Stimulated activated CD4-positive, alpha-beta T cell treated with anti-CD3 and anti-CD28 coated beads, Interleukin-4, amount 100 ng/mL, for 4 hours (primary cell): ENCODE measurements around the gene ARID3A.
"Not testable (repeated sequence)": the region's sequence is repeated elsewhere in the genome, so short reads cannot be mapped to it uniquely, and the experiment has no call there.

Experiments used
- DNase-seq, 2 experiments: peaks; one replicate each; pipeline ENCODE4 v3.0.0-alpha.2; 2020

Gene ARID3A

DNA sequence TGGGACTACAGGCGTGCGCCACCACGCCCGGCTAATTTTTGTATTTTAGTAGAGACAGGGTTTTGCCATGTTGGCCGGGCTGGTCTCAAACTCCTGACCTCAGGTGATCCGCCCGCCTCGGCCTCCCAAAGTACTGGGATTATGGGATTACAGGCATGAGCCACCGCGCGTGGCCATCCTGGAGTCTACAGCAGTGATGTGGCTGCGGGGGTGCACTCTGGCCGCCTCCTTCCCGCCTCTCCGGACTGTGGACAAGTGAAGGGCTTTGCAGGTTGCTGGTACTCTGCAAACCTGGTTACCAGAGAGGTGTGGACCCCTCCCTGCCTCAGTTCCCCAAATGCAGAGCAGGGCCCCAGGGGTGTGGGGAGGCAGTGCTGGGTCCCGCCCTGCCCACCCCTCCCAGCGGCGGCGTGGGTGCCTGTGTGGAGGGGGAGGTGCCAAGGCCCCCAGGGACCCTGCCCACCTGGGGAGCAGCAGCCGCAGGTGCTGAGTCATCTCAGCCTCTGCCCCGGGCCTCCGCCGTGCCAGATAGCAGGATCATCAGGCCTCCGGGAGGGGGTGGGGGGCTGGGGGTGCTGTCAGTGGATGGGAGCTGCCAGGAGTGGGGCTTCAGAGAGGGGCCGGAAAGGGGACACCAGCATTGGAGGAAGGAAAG is 23.1 kb downstream of the ARID3A start:
- DNase-seq: no peak

DNA sequence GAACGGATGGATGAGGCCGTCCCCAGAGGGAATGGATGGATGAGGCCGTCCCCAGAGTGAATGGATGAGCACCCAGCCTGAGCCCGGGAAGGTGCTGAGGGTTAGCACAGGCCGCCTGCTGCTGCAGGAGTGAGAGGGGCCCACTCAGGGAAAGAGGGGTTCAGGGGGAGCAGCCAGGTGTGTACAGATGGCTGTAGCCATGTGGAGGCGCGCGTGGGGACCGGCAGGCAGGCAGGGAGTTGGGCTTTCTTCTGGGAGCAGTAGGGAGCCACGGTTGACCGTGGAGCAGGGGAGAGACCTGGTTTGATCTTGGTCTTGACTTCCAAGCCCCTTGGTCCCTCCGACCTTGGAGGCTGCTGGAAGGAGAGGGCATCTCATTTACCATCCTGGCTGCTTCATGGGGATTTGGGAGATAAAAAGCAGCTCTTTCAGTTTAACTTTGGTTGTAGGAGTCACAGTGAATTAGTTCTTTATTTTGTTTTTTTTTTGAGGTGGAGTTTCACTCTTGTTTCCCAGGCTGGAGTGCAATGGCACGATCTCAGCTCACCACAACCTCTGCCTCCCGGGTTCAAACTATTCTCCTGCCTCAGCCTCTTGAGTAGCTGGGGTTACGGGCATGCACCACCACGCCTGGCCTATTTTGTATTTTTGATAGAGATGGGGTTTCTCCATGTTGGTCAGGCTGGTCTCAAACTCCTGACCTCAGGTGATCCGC is 24.7 kb downstream of the ARID3A start:
- no peak for DNase-seq

DNA sequence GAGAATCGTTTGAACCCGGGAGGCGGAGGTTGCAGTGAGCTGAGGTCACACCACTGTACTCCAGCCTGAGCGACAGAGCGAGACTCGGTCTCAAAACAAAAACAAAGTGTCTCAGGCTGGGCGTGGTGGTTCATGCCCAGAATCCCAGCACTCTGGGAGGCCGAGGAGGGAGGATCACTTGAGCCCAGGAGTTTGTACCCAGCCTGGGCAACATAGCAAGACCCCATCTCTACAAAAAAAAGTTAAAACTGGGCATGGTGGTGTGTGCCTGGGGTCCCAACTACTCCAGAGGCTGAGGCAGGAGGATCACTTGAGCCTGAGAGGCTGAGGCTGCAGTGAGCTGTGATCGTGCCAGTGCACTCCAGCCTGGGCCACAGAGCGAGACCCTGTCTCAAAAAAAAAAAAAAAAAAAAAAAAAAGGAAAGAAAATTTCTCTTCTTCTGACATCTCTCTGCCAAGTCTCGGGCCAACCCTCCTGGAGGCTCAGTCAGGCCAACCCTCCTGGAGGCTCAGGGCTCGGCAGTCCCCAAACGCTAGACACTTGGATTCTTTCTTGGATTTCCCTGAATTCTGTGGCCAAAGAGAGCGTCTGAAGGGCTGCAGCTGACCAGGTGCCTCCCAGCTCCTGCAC is 26.3 kb downstream of the ARID3A start:
- no peak for DNase-seq

DNA sequence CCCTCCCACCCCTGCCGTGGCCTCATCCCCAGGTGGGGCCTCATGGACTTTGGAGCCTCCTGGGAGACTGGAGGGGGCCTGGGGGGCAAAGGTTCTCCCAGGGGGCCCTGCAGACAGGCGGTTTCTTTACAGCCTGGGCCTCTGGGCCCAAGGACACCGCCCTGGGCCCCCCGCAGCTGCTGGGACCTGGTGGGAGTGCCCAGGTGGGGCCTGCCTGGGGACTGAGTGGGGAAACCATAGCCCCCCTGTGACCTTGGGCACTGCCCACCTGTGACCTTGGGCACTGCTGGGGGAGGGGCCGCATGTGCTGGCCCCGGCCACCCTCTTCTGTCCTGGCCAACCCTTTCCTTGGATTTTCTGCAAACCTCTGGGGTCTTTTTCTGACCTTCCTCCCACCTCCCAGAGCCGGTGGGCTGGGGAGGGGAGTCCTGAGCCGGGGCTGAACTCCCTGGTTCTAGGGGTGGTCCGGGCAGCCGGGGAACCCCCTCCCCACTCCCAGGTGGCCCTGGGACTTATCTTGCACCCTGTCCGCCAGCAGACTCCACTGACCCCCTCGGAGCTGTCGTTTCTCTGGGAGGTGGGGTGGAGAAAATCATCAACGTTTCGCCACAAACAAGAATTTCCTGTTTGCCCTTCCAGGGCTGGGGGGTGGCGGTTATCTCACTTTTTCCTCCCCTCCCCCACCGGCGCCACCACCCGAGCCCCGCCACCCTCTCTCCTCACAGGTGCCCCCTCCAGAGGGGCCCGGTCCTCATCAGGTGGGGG is 27.0 kb downstream of the ARID3A start:
- no peak for DNase-seq

DNA sequence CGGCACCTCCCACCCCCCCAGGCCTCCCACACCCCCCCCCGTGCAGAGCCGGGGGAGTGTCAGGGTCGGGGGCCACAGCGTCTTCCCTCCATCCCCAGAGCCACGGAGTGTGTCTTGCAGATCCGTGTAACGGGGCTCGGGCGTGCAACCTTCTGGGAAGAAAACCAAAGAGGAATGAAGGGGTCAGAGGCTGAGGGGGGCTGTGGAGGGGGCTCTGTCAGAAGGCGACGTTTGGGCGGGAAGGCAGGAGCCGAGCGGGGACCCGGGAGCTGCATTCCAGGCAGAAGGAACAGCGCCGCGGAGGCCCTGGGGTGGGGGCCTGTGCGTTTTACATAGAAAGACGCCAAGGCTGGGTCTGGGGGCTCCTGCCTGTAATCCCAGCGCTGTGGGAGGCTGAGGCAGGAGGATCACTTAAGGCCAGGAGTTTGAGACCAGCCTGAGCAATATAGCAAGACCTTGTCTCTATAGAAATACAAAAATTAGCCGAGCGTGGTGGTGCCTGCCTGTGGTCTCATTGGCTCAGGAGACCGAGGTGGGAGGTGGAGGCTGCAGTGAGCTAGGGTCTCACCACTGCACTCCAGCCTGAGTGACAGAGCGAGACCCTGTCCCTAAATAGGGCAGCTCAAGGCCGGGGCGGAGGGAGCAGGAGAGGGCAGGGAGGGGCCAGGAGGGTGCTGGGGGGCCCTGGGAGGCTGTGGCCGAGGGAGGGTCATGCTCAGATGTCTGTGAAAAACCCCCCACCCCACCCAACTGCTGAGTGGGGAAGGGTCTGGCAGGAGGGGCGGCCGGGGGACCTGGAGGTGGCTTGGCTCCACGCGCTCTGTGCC is 27.8 kb downstream of the ARID3A start:
- DNase-seq: no peak

DNA sequence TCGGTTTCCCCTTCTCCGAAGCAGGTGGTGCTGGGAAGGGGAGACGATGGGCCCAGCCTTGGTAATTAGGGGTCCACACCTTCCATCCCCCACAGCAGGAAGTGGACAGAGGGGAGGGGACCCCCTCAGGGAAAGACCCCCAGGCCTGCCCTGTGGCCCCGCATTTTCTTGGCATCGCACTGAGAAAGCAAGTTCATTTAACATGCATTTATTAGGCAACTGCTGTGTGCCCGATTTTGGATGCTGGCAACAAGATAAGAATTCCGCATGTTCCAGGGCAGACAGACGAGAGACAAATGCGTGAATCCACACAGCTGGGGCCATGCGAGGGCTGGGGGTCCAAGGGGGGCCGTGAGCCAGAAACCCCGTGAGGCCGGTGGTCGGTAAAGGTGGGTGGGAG is 28.4 kb downstream of the ARID3A start:
- no peak for DNase-seq

DNA sequence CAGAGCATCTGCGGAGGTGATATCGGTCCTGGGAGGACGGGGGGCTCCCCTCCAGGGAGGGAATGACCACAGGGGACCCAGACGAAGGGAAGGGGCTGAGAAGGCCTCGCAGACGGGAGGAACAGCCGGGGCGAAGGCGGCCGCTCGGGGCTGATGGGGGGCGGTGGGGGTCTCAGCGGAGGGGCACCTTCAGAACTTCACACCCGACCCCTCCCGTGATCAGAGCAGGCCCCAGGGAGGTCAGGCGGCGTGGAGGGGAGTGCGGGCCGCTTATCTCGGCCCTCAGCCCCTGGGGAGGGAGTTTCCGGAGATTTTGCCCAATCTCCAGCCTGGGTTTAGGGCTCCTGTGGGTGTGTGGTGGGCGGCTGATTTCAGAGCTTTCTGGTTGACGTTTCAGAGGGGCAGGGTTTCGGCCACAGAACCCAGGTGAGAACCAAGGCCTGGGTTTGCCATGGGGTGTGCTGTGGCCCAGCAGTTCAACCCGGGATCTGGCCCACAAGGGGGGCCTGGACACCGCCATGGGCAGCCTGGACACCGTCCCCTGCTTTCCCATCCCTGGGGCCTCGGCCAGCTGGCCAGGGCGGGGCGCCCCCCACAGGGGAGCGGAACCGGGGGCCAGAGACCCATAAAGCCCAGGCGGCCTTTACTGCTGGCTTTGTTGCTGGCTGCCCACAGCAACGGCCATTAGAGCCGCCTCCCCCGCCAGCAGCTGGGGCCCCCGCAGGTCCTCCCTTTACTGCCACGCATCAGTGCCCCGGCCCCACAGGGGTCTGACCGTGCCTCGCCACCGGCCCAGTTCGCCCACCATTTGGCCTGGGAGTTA is 29.0 kb downstream of the ARID3A start:
- no peak for DNase-seq

DNA sequence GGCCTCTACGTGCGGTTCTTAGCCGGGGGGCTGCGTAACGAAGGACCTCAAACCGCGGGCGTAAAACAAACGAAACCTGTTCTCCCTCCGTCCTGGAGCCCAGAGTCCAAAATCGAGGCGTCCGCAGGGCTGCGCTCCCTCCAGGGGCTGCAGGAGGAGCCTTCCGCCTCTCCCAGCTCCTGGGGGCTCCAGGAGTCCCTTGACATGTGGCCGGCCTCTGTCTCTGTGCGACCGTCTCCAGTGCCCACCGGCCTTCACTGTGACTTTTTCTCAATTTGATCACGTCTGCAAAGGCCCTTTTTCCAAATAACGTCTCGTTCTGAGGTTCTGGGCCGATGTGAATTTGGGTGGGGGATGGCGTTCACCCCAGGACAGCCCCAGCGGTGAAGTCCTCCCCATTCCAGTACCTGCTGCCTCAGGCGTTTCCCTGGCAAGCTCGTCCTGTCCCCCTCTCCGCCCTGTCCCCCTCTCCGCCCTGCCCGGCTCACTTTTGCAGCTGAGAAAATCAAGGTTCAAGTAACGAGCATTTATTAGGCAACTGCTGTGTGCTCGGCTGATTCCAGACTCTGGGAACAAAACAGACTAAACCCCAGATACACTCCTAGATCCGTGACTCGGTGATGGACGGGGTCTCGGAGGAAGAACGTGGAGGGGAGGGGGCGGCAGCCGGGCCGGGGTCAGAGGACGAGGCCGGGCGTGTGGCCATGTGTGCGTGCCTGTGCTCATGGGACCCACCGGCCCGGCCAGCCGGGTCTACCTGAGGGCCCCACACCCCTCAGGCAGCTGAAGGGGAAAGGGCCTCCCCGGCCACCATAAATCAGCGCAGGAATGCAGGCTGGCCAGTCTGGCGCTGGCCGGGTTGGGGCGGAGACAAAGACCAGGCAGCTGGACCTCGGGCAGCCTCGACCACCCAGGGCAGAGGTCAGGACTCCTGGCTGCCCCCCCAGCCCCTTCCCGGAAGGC is 30.2 kb downstream of the ARID3A start:
- DNase-seq: no peak

DNA sequence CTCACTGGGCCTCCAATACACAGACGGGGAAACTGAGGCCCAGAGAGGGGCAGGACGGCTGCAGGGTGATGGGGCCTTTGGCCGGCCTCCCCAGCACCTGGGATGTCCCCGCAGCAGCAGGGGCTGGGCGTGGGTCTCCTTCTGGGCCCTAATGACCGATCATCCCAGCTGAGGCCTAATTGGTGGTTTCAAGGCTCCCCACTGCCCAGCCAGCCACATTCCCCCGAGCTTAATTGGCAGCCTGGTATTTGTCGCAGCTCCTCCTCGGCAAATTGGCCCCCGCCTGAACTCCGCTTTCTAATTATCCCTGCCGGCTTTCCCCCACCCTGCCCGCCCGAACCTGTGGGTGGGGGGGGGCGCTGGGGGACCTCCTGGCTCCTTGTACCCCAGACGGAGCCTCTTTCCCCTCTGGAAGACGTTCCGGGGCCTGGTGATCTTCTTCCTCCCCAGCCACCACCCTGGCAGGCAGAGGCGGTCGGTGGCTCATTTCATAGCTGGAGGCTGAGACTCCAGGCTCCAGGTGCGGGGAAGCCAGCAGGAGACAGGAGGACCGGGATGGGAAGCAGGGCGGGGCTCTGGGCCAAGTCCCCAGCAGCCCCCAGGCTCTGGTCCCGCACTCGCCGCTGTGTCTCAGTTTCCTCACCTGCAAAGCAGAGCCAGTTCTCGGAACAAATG is 31.1 kb downstream of the ARID3A start:
- DNase-seq: no peak

DNA sequence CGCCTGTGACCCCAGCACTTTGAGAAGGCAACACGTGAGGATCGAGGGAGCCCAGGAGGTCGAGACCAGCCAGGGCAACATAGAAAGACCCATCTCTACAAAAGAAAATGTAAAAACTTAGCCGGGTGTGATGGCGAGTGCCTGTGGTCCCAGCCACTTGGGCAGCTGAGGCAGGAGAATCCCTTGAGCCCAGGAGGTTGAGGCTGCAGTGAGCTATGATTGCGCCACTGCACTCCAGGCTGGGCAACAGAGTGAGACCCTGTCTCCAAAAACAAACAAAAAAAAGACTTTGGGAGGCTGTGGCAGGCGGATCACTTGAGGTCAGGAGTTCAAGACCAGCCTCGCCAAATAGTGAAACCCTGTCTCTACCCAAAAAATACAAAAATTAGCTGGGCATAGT is 31.7 kb downstream of the ARID3A start:
- not testable (repeated sequence) for DNase-seq

DNA sequence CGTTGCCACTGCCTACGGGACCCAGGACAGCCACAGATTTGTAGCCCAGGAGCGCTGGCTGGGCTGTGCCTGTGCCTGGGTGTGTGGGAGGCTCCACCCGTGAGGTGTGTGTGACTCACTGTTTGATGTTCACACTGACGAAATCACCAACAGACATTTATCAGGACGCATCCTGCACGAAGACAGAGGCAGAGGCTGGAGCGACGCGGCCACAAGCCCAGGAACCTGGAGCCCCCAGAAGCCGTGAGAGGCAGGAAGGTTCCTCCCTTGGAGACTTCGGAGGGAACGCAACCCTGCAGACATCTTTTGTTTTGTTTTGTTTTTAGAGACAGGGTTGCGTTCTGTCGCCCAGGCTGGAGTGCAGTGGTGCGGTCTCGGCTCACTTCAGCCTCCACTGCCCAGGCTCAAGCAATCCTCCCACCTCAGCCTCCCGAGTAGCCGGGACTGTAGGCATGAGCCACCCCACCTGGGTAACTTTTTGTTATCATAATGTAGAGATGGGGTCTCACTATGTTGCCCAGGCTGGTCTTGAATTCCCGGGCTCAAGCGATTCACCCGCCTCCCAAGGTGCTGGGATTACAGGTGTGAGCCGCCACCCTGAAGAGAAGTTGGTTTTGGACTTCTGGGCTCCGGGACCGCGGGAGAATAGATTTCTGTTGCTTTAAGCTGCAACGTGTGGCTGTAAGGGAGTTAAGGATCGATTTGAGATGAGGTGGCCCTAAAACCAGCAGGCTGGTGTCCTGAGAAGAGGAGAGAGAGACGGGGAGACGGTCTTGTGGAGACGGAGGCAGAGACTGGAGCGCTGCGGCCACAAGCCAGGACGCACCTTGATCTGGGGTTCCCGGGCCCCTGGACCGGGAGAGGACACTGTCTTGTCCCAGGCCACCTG is 33.4 kb downstream of the ARID3A start:
- peak; percentile 39 to 65 for DNase-seq

DNA sequence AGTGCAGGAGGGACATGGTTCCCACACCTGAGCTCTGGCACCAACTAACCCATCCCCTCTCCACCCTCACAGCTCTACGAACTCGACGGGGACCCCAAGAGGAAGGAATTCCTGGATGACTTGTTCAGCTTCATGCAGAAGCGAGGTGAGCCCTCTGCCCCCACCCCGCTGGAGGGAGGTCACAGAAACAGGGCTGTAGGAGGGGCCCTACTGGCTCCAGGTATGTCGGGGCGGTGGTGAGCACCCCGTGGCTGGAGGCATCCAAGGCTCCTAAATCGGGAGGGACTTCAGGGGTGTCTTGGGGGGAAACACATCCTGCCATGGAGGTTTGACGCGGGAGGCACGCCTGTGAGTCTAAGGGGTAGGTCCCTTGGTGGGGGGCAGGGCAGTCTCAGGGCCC is 34.2 kb downstream of the ARID3A start:
- no peak for DNase-seq

DNA sequence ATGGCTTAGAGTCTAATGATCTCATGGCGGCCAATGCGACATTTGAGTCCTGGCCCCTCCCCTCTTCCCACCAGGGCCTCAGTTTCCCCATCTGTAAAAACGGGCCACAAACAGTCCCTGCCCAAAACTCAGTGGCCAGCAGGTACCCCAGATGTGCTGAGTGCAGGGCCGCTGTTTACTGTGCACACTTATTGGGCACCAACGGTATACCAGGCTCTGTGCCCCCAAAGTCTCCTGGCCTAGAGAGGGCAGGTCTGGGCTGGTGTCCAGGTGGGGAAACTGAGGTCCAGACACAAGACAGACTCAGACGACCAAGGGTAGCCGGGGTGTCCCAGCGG is 34.7 kb downstream of the ARID3A start:
- DNase-seq: no peak

DNA sequence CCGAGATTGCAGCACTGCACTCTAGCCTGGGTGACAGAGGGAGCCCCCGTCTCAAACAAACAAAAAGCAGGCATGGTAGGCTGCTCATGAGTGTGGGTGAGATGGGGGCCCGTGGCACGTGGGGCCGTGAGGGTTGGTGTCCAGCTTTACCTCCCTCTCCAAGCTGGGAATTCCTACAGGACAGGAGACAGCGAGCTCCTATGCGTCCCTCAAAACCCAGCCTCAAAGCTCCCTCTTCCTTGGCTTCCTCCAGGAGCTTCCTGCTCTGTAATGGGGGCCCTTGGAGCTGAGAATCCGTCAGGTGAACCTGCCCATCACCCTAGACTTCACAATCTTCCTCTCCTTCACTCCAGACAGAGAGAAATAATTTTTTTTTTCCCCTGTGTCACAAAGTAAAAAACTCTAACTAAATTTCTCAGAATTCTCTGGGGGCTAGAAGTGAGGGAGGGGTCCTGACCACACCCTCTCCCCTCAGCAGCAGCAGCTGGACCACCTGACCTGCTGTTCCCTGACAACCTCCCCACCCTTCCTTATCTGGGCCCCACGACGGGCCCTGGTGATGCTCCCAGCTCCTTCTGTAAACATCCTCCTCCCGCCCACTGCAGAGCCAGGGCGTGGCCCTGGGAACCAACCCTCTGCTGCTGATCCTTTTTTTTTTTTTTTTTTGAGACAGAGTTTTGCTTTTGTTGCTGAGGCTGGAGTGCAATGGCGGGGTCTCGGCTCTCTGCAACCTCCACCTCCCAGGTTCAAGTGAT is 36.2 kb downstream of the ARID3A start:
- DNase-seq: no peak

DNA sequence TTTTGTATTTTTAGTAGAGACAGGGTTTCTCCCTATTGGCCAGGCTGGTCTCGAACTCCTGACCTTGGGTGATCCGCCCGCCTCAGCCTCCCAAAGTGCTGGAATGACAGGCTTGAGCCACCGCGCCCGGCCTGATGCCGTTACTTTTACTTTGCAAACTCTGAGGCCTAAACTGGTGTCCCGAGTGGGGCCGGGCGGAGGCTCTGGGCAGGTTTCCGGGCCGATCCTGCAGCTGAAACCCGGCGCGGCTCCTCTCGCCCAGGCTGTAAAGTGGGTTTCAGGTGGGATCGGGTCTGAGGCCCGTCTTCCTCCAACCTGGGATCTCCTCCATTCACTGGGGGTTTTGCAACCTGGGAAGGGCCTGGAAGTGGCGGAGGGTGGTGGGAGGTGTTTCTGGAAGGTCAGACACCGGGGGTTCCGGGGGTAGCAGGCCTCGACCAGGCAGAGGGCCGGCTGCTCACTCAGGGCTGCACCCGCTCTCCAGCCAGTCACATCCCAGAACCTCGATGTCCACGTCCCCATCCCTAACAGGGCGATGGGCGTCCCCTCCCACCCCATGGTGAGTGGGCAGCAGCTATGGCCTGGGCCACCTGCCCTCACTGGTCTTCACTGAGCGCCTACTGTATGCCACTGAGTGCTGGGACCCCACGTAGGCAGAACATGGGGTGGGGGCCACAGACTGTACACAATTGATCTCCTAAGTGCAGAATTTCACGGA is 37.0 kb downstream of the ARID3A start:
- DNase-seq: no peak

DNA sequence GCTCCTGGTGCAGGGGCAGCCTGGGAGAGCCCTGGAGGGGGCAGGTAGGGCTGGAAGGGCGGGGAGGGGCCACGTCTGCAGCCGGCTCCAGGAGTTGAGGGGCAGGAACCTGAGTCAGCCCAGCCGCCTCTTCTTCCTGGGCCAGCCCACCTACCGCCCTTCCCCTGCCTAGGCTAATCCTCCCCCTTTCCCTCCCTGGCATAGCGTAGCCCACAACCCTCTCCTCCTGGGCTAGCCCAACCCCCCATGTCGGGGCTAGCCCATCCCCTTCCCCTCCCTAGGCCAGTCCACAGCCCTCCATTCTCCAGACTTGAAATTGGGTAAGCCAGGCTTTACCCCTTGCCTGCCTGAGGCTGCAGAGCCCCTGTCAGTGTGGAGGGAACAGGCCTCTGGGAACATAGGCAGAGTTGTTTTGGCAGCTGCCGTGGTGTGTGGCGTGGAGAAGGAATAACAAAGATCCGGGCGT is 37.7 kb downstream of the ARID3A start:
- DNase-seq: no peak

DNA sequence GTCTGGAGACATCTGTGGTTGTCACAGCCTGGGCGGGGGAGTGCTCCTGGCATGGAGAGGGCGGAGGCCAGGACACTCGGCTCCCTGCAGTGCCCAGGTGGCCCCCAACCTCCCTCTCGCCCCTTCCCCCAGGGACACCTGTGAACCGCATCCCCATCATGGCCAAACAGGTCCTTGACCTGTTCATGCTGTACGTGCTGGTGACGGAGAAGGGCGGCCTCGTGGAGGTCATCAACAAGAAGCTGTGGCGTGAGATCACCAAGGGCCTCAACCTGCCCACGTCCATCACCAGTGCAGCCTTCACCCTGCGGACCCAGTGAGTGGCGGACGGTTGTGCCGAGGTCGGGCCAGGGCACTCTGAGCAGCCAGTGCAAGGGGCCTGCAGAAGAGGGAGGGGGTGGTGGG is 38.3 kb downstream of the ARID3A start:
- DNase-seq: no peak
